Neural progenitor cell (in vitro differentiated cells): ENCODE data around the gene GRHL1. TPM values are rescaled to one million over a fixed set of nuclear protein-coding genes. Genes with fewer than 3 reads are reported as not detected.

Experiments used
- DNase-seq: peaks from one replicate; pipeline ENCODE4 v3.0.0-alpha.2; 2016; ENCODE audit warnings: low spot score
- H2AFZ ChIP-seq: fragments of 200-600 bp; sonication (generic); replicated peaks from 2 replicates; pipeline ENCODE4 v1.6.1; 2016; ENCODE audit warnings: antibody characterized with exemption
- H3F3A ChIP-seq: fragments of 200-600 bp; sonication (generic); 2 replicates; pipeline ENCODE4 v1.6.1; 2016; ENCODE audit warnings: antibody characterized with exemption, low read depth
- H3K27ac ChIP-seq: fragments of 200-600 bp; sonication (generic); 2 replicates; pipeline ENCODE4 v1.5.1; 2016; ENCODE audit warnings: mild to moderate bottlenecking
- H3K27me3 ChIP-seq: fragments of 200-600 bp; sonication (generic); 2 replicates; pipeline ENCODE4 v1.6.1; 2016; ENCODE audit warnings: mild to moderate bottlenecking, moderate library complexity
- H3K36me3 ChIP-seq: fragments of 200-600 bp; sonication (generic); 2 replicates; pipeline ENCODE4 v1.5.1; 2016
- H3K4me1 ChIP-seq: fragments of 200-600 bp; sonication (generic); 2 replicates; pipeline ENCODE4 v1.6.1; 2016; ENCODE audit warnings: mixed run types
- H3K4me2 ChIP-seq: fragments of 200-600 bp; sonication (generic); 2 replicates; pipeline ENCODE4 v1.6.1; 2016
- H3K4me3 ChIP-seq: fragments of 200-600 bp; sonication (generic); 2 replicates; pipeline ENCODE4 v1.5.1; 2016
- H3K79me2 ChIP-seq: fragments of 200-600 bp; sonication (generic); 2 replicates; pipeline ENCODE4 v1.6.1; 2016; ENCODE audit warnings: low read depth
- H3K9ac ChIP-seq: fragments of 200-600 bp; sonication (generic); 2 replicates; pipeline ENCODE4 v1.6.1; 2016
- H3K9me3 ChIP-seq: fragments of 200-600 bp; sonication (generic); 2 replicates; pipeline ENCODE4 v1.5.1; 2016; ENCODE audit warnings: low read depth
- H4K20me1 ChIP-seq: fragments of 200-600 bp; sonication (generic); 2 replicates; pipeline ENCODE4 v1.6.1; 2016; ENCODE audit warnings: low read depth
- H3K27ac Mint-ChIP-seq: 3 replicates; pipeline ENCODE4 v1.8.0; 2021; ENCODE audit warnings: mixed read lengths
- H3K27me3 Mint-ChIP-seq: 2 replicates; pipeline ENCODE4 v1.8.0; 2022; ENCODE audit warnings: low read depth, mild to moderate bottlenecking, inconsistent platforms, moderate library complexity, mixed read lengths; ENCODE audit not compliant: insufficient read depth
- H3K36me3 Mint-ChIP-seq: 3 replicates; pipeline ENCODE4 v1.8.0; 2021; ENCODE audit warnings: mixed read lengths
- H3K4me1 Mint-ChIP-seq: 3 replicates; pipeline ENCODE4 v1.8.0; 2021; ENCODE audit warnings: mixed read lengths
- H3K4me3 Mint-ChIP-seq: 3 replicates; pipeline ENCODE4 v1.8.0; 2021; ENCODE audit warnings: mild to moderate bottlenecking, moderate library complexity, mixed read lengths
- H3K9me3 Mint-ChIP-seq: 3 replicates; pipeline ENCODE4 v1.8.0; 2020; ENCODE audit warnings: mixed read lengths
- CTCF ChIP-seq: fragments of 200-600 bp; sonication (generic); IDR thresholded peaks from 2 replicates; pipeline ENCODE4 v1.5.1; 2017; ENCODE audit warnings: antibody characterized with exemption, mild to moderate bottlenecking
- EZH2 ChIP-seq: fragments of 200-600 bp; sonication (generic); IDR thresholded peaks from 2 replicates; pipeline ENCODE4 v1.6.1; 2017; ENCODE audit warnings: antibody characterized with exemption, mild to moderate bottlenecking, moderate library complexity
- EZH2phosphoT487 ChIP-seq: fragments of 200-600 bp; sonication (generic); IDR thresholded peaks from 2 replicates; pipeline ENCODE4 v1.6.1; 2017; ENCODE audit warnings: antibody characterized with exemption
- total RNA-seq: library from RNA; depleted of rRNA; stranded (reverse); fragments of >200 nt; gene quantifications from 2 replicates; pipeline ENCODE4 v1.2.3, GENCODE V29; 2015; ENCODE audit warnings: low replicate concordance

Gene GRHL1
- total RNA-seq, 1 donor from 2014 or later, result 5.8 TPM

GRCh38 chr2:9996321-9996720 lies 44.8 kb downstream of the GRHL1 start:
- no peak for DNase-seq
- Histone ChIP-seq H4K20me1 (no peaks in the 10 kb centered on the region), H2AFZ (no peak overlapping the region), H3K4me1 (no peaks in the 10 kb centered on the region), H3K9ac (no peak overlapping the region), H3K36me3 (no peaks in the 10 kb centered on the region), H3K4me3 (no peak overlapping the region), H3F3A (no peaks in the 10 kb centered on the region), H3K27me3 (no peaks in the 10 kb centered on the region), H3K4me2 (no peak overlapping the region), H3K9me3 (no peaks in the 10 kb centered on the region), H3K27ac (no peak overlapping the region), H3K79me2 (no peaks in the 10 kb centered on the region)
- Mint-ChIP-seq H3K27me3 (peaks cover 12% of the 10 kb centered on the region), H3K4me1 (peaks cover 15% of the 10 kb centered on the region), H3K27ac (no peak overlapping the region), H3K4me3 (no peak overlapping the region), H3K36me3 (no peaks in the 10 kb centered on the region), H3K9me3 (no peaks in the 10 kb centered on the region)
- TF ChIP-seq CTCF (no peak), EZH2phosphoT487 (no peak), EZH2 (no peak)

GRCh38 chr2:9997936-9998335 lies 46.4 kb downstream of the GRHL1 start:
- Mint-ChIP-seq H3K9me3 (no peaks in the 10 kb centered on the region), H3K27ac (peak overlapping the region; percentile 2)

GRCh38 chr2:9998916-9999654 lies 47.6 kb downstream of the GRHL1 start:
- H3K79me2 ChIP-seq, result no peaks in the 10 kb centered on the region
- no peak overlapping the region for H3K4me3 Mint-ChIP-seq
- DNase-seq, result no peak
- no peak overlapping the region for H3K27ac Mint-ChIP-seq
- no peak overlapping the region for H3K27ac ChIP-seq
- no peaks in the 10 kb centered on the region for H3F3A ChIP-seq
- H3K27me3 ChIP-seq, result no peaks in the 10 kb centered on the region
- no peaks in the 10 kb centered on the region for H3K4me1 ChIP-seq
- no peak overlapping the region for H3K9ac ChIP-seq
- peaks cover 15% of the 10 kb centered on the region for H3K4me1 Mint-ChIP-seq
- H3K27me3 Mint-ChIP-seq, result peaks cover 14% of the 10 kb centered on the region
- no peaks in the 10 kb centered on the region for H3K9me3 ChIP-seq
- H3K4me2 ChIP-seq, result no peak overlapping the region
- no peak overlapping the region for H2AFZ ChIP-seq
- TF ChIP-seq CTCF, result no peak
- TF ChIP-seq EZH2phosphoT487, result no peak
- no peak for TF ChIP-seq EZH2
- no peaks in the 10 kb centered on the region for H3K9me3 Mint-ChIP-seq
- no peaks in the 10 kb centered on the region for H3K36me3 Mint-ChIP-seq
- H4K20me1 ChIP-seq, result no peaks in the 10 kb centered on the region
- no peaks in the 10 kb centered on the region for H3K36me3 ChIP-seq
- H3K4me3 ChIP-seq, result no peak overlapping the region

More at GRCh38 chr2:9997936-9998335, 46.4 kb downstream of the GRHL1 start:
- H3K4me1 ChIP-seq, result no peaks in the 10 kb centered on the region
- no peaks in the 10 kb centered on the region for H3K27me3 ChIP-seq
- no peak for DNase-seq
- H3K36me3 ChIP-seq, result no peaks in the 10 kb centered on the region
- no peaks in the 10 kb centered on the region for H3K9me3 ChIP-seq
- no peak overlapping the region for H3K4me2 ChIP-seq
- H3K4me3 Mint-ChIP-seq, result no peak overlapping the region
- TF ChIP-seq EZH2, result no peak
- no peak for TF ChIP-seq EZH2phosphoT487
- no peak for TF ChIP-seq CTCF
- H3K4me3 ChIP-seq, result no peak overlapping the region
- H2AFZ ChIP-seq, result no peak overlapping the region
- H3K9ac ChIP-seq, result no peak overlapping the region
- no peaks in the 10 kb centered on the region for H3K36me3 Mint-ChIP-seq
- no peaks in the 10 kb centered on the region for H3F3A ChIP-seq
- H3K27ac ChIP-seq, result no peak overlapping the region
- H3K79me2 ChIP-seq, result no peaks in the 10 kb centered on the region
- no peaks in the 10 kb centered on the region for H4K20me1 ChIP-seq
- peaks cover 15% of the 10 kb centered on the region for H3K4me1 Mint-ChIP-seq
- peaks cover 14% of the 10 kb centered on the region for H3K27me3 Mint-ChIP-seq
